ENCODE data around the gene EDN2. TPM values are rescaled to one million over a fixed set of nuclear protein-coding genes. Genes with fewer than 3 reads are reported as not detected.

EDN2 gene
- polyA plus RNA-seq (ENCODE audit: insufficient read length in 3 of 3) = 1 to 10 TPM; 2.1 to 4.0 (median 3.1) TPM

DNA sequence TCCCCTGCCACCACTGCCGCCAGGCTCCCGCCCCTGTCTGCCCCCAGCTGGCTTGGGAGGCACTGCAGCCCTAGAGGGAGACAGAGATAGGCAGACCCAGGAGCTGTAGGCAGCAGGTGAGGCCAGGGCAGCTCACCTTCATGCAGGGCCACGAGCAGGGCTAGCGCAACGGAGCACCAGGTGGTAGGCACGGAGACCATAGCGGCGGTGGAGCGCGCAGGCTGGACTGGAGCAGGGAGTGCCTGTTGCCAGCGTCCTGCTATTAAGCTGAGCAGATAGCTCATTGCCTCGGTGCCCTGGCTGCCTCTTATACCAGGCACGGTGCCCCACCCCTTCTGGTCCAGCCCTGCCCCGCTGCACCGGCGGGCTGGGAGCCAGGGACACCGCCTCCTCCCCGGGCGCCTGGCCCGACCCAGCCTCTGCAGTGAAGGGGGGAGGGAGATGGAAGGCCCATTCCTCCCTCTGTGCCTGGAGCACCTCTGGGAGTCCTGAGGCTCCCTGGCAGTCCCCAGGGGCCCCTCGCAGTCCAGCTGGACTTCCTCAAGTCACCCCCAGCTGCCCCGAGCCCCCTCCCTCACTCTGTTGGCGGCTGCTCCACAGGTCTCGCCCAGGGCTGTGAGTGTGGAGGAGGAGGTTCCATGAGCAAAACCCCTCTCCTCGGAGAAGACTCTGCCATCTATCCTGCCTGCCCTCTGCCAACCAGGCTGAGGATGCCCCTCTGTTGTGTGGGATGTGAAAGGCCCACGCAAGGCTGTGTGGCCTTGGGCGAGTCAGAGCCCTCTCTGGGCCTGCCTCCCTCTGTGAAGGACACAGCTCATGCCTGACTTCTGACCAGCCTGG lies at the start of gene EDN2:
Gene EDN2, minus strand, starts transcription at position 282 of the 840 bp plus-strand sequence. Its CDS starts 82 bp downstream, at position 200.
- no peak for DNase-seq (ENCODE audit: low read depth in 3 of 3, low spot score in 2 of 3)

DNA sequence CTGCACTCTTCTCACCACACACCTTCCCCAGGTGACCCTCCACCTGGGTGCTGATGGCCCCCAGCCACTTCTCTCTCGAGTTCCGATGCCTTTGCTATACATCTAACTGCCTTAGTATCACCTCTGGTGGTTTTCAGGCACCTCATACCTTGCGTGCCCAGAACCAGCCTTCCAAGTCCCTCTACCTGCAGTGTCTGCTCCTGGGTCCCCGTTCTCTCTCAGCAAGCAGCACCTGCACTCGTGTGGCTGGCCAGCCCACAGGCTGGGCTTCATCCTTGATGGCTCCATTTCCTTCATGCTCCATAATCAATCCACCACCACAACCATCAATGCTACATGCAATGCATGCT lies 49.2 kb upstream of the EDN2 start:
- DNase-seq (ENCODE audit: low read depth in 3 of 3, low spot score in 2 of 3) = no peak

DNA sequence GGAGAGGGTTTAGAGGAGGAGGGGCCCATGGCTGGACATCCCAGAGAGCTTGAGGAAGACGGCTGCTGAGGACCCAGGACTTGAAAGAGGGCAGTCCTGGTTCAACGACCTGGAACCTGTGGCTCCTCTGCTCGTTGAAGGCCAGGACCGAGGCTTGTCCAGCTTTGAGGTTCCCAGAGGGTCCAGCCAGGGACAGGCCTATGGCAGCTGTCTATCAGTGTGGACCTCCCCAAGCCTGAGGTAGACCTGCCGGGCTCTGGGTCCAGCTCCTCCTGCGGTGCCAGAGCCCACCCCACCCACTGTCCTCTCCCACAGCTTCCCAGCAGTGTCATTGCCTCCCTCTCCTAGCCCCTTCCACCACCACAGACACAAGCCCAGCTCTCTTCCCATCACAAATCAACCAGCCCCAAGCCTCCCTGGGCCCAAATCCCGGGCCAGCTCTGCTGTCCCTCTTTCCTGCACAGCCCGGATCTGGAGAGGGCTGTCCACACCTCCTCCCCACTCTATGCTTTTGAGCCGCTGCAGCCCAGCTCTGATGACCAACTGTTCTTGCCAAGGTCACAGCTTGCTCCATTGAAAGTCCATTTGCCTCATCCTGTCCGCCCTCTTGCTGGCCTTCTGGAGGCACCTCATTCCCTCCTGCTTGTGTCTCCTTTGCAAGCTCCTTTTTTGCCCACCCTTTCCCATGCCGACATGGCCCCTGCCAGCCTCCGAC lies 48.7 kb upstream of the EDN2 start:
- DNase-seq (ENCODE audit: low read depth in 3 of 3, low spot score in 2 of 3) = no peak

DNA sequence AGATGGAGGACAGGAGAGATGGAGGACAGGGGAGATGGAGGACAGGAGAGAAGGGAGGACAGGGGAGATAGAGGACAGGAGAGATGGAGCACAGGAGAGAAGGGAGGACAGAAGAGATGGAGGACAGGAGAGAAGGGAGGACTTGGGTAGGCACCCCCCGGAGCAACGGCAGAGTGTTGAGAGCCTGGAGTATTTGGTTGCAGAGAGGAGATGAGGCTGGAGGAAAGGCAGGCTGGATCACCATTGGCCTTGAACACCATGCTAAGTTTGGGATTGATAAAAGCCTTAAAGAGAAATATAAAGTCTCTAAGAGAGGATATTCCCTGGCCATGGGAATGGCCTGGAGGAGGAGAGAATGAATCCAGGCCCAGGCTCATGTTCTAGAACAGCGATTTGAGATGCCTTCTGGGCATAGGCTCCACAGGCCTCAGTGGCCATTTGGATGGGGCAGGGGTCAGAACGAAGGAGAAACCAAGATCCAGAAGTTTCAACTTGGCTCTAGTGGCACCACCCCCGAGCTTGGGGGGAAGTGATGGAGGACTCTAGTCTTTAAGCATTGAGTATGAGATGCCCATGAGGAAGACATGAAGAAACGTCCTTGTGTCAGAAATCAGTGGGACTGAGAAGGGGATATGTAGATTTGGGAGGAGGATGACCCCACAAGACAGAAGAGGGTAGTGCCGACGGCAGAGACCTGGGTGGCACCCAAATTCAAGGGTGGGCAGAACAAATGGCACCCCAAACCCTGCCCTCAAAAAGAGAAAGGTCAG lies 47.9 kb upstream of the EDN2 start:
- DNase-seq (ENCODE audit: low read depth in 3 of 3, low spot score in 2 of 3) = no peak

DNA sequence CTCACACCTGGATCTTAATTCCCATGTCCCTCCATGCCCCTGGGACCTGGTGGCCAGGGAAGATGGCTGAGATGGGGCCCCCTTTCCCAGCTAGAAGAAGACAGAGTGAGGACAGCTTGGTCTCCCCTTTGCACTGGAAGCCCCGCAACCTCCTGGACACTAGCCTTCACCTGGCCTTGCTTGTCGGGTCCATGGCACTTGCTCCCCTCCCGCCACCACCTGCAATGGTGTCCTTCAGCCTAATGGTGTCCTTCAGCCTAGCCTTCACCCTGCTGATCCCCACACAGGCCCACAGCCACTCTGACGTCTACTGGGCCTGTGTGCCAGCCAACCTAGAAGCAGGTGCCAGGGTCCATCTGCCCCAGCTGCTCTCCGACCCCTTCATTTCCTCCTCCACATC lies 45.9 kb upstream of the EDN2 start:
- no peak for DNase-seq (ENCODE audit: low read depth in 3 of 3, low spot score in 2 of 3)

DNA sequence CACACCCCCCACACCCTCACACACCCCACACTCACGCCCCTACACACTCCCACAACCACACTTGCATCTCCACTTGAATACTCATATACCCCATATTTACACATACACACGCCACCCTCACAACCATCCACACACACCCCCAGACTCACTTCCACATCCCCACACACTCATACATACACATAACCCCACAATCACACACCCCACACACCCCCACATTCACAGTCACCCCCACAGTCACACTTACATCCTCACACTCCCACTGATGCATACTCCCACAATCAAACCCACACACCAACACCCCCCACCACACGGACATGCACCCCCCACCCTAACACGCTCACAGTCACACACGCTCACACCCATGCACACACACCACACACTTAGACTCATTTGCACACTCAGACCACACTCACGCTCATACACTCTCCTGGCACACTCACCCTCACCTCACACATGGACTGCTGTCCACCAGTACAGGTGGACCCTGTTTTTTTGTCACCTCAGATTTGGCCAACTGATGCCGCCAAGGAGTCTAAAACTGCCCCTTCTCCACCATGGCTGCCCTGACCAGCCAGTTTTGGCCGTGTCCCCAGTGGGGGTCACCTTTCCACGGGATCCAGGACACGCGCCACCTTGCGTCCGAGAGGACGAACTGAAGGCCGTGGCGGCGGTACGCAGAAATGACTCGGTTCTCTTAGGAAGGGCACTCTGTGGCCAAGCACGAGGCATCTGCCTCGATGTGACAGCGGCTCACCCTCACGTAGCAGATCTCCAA lies 45.3 kb upstream of the EDN2 start:
- DNase-seq (ENCODE audit: low read depth in 3 of 3, low spot score in 2 of 3) = no peak

DNA sequence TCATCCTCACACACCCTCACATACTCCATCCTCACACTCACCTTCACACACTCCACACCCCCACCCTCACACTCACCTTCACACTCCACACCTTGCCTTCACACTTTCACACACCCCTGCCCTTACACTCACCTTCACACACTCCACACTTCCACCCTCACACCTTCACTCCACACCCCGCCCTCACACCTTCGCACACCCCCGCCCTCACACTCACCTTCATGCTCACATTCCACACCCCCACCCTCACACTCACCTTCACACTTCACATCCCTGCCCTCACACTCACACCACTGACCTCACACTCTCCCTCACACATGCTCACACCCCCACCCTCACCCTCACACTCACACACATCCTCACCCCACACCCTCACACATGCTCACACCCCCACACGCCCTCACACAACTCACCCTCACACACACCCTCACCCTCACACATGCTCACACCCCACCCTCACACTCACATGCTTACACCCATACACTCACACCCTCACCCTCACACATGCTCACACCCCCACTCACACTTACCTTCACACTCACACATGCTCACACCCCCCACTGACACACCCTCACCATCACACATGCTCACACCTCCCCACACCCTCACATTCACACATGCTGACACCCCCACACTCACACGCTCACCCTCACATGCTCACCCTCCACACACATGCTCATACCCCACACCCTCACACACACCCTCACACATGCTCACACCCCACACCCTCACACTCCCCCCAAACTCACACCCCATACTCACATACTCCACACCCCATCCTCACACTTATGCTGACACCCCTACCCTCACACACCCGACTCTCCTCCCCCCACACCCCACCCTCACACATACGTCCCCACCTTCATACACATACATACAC lies 44.5 kb upstream of the EDN2 start:
- DNase-seq (ENCODE audit: low read depth in 3 of 3, low spot score in 2 of 3) = no peak

DNA sequence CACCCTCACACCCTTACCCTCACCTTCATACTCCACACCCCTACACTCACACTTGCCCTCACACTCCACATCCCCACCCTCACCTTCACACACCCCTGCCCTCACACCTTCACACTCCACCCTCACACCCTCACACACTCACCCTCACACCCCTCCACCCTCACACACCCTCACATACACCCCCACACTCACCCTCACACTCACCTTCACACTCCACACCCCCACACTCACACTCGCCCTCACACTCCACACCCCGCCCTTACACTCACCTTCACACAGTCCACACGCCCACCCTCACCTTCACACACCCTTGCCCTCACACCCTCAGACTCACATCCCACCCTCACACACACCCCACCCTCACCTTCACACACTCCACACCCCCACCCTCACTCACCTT lies 43.6 kb upstream of the EDN2 start:
- no peak for DNase-seq (ENCODE audit: low read depth in 3 of 3, low spot score in 2 of 3)

DNA sequence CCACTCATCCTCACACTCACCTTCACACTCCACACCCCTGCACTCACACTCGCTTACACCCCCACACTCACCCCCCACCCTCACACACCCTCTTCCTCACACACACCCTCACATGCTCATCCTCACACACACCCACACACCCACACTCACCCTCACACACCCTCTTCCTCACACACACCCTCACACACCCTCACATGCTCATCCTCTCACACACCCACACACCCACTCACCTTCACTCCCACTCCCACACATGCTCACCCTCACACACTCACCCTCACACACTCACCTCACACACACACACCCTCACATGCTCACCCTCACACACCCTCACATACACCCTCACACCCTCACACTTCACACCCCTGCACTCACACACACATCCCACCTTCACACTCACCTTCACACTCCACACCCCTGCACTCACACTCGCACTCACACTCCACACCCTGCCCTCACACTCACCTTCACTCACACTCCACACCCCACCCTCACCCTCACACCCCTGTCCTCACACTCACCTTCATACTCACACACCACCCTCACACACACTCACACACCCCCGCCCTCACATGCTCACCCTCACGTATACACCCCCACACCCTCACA lies 42.6 kb upstream of the EDN2 start:
- DNase-seq (ENCODE audit: low read depth in 3 of 3, low spot score in 2 of 3) = no peak

DNA sequence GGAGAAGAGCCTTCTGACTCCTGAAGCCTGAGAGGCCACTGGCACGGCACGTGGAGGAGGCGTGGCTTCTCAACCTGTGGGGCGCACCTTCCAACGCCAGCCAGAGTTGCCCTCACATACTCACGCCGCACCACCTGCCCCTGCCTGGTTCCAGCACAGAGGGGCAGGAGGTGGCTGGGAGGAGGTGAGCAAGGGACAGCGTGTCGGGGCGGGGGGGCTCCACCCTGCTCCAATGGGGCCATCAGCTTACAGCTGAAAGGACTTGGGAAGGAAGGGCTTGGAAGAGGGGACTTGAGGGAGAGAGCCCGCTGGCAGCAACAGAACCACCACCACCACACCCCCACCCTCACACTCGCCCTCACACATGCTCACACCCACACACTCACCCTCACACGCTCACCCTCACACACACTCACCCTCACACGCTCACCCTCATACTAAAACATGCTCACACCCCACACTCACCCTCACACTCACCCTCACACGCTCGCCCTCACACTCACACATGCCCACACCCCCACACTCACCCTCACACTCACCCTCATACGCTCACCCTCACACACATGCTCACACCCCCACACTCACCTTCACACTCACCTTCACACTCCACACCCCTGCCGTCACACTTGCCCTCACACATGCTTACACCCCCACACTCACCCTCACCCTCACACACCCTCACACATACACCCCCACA lies 41.6 kb upstream of the EDN2 start:
- no peak for DNase-seq (ENCODE audit: low read depth in 3 of 3, low spot score in 2 of 3)

DNA sequence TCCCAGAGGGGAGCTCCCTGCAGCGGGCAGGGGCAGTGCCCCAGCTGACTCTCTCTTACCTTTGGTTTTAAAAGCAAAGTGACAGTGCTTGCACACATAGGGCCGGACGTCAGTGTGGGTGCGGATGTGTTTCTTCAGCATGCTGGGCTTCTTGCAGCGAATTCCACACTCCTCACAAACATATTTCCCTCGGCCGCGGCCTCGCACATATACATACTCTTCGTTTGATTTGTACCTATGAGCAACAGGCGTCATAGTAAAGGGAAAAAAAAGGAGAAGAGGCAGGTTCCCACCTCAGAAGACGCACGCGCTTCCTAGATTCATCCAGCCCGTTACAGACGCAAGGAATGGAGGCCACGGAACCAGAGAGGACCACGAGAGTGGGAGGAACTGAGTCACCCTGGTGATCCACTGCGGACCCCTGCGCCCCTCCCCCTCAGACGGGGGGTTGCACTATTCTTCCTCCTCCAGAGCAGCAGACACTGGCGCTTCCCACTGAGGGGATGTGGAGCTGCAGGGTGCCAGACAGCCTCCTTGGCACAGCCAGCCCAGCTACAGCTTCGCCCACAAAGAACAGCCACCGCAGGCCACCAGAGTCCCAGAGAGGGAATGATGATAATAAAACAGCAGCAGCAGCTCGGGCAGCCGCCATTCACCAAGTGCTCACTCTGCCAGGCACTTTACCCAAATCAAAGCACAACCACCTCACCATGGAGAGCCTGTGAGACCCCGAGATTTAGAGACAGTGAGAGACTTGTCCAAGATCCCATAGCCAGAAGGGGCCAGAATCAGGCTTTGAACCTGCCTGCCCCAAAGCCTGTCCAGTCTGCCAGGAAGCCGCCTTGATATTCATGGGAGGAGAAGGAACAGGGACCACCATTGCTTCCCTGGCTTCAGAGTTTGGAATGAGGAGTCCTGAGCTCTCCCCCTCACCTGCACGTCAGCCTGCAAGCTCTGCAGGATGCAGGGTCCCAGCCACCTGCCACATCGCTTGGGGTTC lies 40.5 kb upstream of the EDN2 start:
- DNase-seq (ENCODE audit: low read depth in 3 of 3, low spot score in 2 of 3) = no peak

DNA sequence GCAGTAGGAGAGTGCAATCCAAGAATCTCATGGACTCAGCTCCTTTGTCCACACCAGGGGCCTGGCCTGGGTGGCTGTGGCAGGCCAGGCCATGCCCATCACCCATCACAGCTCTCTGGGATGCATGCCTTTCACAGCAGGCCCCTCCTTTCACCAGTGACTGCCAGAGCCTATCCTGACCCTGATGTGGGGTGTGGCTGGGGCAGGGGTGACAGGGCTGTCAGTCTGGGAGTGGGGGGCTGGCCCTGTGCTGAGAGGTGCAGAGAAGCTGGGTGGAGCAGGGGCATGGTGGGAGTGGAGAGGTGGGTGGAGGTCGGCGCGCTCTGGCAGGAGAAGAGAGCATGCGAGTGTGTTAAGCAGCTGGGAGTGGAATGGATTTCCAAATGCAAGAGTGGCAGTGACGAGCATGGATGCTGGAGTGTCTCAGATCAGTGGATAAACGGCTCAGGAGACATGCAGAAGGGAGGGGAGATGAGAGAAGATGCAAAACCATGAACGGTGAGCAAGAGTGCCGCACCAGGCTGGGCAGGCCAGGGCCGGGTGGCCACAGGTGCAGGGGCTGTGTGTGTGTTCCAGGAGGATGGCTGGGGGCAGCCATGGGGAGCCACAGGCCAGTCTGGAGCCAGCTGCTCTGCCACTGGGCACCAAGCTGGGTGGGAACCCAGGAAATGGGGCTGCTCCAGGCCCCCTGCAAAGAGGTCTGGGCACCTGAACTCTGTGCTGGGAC lies 39.6 kb upstream of the EDN2 start:
- no peak for DNase-seq (ENCODE audit: low read depth in 3 of 3, low spot score in 2 of 3)

DNA sequence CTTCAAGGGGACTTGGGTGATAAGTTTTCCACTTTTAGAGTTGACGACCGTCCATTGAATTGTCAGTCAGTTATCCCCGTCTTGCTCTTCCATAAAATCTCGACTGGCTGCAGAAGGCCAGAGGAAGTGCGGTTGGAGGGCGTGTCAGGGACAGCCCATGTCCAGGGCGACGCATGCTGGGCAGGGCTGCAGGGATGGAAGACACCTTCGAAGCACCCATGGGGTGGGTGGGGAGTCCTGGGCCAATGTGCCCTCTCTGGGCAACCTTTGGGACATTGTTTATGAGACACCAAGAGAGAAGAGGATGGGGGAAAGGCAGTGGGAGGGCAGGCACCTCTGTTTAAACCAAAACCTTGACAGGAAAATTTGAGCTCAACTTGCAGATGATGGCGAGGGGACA lies 38.6 kb upstream of the EDN2 start:
- DNase-seq (ENCODE audit: low read depth in 3 of 3, low spot score in 2 of 3) = no peak

DNA sequence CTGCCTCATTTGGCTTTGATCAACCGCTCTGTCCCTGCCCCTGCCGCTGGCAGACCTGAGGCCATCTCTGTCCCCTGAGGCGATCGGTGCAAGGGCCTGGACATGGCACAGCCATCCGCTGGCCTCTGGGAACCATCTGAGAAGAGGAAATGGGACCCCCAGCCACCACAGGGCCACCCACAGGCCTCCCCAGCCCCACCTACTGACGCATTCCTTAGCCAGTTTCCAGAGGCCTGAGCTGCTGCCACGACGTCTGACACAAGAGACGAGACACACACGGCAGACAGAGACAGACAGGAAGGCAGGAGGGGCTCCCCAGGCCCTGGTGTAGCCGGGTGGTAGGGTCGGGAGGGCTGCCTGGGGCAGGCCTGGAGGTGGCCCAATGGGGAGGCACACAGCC lies 37.3 kb upstream of the EDN2 start:
- no peak for DNase-seq (ENCODE audit: low read depth in 3 of 3, low spot score in 2 of 3)

DNA sequence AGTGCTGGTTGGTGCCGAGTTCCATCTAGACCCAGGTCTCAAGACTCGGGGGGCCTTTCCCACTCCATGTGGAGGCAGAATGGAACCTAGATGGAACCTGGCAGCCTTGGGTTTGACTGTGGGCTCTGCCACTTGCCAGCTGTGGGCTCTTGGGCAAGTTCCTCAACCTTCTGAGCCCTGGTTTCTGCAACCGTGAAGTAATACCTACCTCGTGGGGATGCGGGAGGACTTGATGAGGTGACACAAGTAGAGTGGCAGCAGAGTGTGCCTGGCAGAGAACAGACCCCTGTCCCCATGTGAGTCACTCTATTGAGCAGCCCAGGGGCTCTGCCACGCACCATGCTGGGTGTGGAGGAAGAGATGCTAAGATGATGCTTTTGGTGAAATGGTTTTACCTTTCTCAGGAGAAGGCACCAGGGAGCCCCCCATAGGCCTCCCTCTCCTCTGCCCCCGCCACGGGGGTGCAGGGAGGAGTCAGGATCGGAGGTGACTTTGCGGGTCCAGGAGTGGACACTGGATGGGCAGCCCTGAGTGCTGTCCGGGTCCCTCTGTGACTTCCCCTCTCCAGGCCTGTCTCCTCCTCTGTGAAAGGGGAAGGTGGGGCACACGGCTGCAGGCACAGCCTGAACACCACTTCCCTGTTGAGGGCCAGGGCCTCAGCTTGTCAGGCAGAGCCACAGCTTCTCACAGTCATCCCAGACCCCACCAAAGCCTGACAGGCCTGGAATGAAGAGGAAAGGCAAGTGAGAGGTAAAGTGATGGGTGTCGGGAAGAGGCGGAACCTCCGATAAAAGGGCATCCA lies 36.7 kb upstream of the EDN2 start:
- no peak for DNase-seq (ENCODE audit: low read depth in 3 of 3, low spot score in 2 of 3)

DNA sequence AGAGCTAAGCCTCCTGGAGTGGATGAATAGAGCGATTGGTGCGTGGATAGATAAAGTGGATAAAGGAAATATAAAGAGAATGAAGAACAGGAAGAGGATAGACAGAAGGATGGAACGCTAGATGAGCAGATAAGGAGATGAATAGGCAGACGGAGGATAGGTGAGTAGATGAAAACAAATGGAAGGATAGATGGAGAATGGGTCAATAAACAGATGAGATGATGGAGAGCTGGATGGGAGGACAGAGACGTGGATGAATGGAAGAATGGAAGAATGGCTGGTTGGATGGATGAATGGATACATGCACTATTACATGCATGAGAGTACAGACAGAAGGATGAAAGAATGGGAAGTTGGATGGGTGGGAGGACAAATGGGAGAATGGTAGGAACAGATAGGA lies 35.2 kb upstream of the EDN2 start:
- no peak for DNase-seq (ENCODE audit: low read depth in 3 of 3, low spot score in 2 of 3)
